ENCODE results near the gene FBN3. TPM values are rescaled to one million over a fixed set of nuclear protein-coding genes. Genes with fewer than 3 reads are reported as not detected.

The FBN3 gene
- total RNA-seq, 1 experiment from 2014 or later = 0.02 TPM

DNA sequence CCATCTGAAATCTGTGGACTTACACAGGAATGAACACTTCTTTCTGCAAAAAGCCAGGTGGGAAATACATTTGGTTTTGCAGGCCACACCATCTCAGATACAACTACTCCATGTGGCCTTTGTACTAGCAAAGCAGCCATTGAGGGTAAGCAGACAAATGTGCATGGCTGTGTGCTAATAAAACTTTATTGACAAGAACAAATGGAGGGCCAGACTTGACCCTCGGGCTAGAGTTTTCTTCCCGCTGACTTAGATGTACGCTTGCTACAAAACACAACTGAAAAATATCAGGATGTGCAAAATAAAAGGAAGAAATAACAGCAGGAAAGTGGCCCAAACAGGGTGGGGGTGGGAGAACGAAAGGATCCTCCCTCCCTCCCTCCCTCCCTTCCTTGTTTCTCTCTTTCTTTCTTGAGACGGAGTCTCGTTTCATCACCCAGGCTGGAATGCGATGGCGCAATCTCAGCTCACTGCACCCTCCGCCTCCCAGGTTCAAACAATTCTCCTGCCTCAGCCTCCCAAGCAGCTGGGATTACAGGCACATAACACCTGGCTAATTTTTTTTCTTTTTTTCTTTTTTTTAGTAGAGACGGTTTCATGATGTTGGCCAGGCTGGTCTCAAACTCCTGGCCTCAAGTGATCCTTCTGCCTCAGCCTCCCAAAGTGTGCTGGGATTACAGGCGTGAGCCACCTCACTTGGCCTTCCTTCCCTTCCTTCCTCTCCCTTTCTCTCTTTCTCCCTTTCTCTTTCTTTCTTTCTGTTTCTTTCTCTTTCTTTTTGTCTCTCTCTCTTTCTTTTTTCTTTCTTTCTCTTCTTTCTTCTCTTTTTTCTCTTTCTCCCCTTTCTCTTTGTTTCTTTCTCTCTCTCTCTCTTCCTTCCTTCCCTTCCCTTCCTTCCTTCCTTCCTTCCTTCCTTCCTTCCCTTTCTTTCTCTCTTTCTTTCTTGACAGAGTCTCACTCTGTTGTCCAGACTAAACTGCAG is 67.5 kb downstream of the FBN3 start:
- H3K36me3 ChIP-seq = no peaks in the 10 kb centered on the region
- no peak overlapping the region for H3K27ac ChIP-seq
- H3K9me3 ChIP-seq (replicated peaks) = no peaks in the 10 kb centered on the region
- H3K4me3 ChIP-seq = no peak overlapping the region
- no peaks in the 10 kb centered on the region for H3K4me1 ChIP-seq
- no peaks in the 10 kb centered on the region for H3K27me3 ChIP-seq
- no peak for DNase-seq

DNA sequence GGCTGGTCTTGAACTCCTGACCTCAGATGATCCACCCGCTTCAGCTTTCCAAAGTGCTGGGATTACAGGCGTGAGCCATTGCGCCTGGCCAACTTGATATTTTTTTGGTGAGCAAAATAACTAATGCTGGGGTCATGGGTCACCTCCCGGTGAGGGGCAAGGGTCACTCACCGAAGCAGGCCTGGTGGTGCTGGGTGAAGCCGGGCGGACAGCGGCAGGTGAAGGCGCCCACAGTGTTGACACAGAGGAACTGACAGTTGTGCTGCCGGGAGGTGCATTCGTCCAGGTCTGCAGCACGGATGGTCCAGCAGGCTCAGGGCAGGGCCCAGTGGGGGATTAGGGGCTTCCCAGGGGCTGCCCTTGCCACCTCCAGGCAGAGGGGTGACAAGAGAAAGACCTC is 68.6 kb downstream of the FBN3 start:
- H3K27me3 ChIP-seq = no peaks in the 10 kb centered on the region
- no peak for DNase-seq

DNA sequence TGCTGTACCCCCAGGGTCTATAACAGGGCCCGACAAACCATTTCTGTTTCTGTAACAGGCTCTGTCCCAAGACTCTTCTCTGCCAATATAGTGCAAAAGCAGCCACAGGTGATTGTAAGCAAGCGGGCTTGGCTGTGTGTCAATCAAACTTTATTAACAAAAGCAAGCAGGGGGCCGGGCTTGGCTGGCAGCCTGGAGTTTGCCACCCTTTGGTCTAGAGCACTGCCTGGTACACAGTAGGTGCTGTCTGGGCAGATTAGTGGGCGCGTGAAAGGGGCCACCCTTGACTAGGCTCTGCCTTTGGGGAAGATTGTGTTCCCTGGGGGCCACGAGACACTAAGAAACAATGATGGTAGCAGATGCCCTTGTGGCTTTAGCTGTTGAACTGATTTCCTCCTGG is 69.4 kb downstream of the FBN3 start:
- Histone ChIP-seq H3K9me3 (replicated peaks) (no peaks in the 10 kb centered on the region), H3K27me3 (no peaks in the 10 kb centered on the region), H3K36me3 (no peaks in the 10 kb centered on the region), H3K27ac (no peak overlapping the region), H3K4me3 (no peak overlapping the region), H3K4me1 (no peaks in the 10 kb centered on the region)
- no peak for DNase-seq

More for the DNA sequence above, 68.6 kb downstream of the FBN3 start:
- Histone ChIP-seq H3K4me1 (no peaks in the 10 kb centered on the region), H3K27ac (no peak overlapping the region), H3K36me3 (no peaks in the 10 kb centered on the region), H3K4me3 (no peak overlapping the region), H3K9me3 (replicated peaks) (no peaks in the 10 kb centered on the region)

DNA sequence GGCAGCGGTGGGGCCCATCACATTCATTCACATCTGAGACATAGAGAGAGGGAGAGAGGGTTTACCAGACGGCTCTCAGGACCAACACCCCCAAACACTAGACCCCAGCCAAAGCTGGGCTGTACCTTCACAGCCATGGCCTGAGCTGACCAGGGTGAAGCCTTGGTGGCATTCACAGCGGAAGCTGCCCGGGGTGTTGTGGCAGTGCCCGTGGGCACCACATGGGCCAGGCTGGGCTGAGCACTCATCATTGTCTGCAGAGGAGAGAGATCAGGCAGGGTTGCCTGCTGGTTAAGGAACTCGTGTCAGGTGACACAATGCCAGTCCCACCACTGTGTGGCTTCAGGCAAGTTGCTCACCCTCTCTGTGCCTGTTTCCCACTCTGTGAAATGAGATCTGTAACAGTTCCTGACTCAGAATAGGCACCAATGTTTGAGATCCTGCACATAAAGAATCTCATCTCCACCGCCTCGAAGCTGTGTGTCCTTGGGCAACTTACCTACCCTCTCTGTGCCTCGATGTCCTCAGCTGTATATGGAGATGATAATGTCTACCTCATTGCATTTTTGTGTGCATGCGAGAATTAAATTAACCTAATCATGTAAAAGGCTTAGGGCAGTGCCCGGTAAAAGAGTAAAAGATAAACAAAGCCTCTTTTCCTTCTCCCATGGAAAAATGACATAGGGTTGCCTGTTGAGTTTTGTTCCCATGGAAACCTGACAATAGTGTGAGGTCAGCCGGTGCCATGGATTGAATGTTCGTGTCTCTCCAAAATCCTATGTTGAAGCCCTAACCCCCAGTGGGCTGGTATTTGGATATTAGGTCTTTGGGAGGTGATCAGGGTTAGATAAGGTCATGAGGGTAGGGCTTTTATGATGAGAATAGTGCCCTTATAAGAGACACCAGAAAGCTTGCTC is 74.0 kb downstream of the FBN3 start:
- H3K27me3 ChIP-seq = no peaks in the 10 kb centered on the region
- no peaks in the 10 kb centered on the region for H3K9me3 ChIP-seq (replicated peaks)
- H3K4me3 ChIP-seq = no peak overlapping the region

DNA sequence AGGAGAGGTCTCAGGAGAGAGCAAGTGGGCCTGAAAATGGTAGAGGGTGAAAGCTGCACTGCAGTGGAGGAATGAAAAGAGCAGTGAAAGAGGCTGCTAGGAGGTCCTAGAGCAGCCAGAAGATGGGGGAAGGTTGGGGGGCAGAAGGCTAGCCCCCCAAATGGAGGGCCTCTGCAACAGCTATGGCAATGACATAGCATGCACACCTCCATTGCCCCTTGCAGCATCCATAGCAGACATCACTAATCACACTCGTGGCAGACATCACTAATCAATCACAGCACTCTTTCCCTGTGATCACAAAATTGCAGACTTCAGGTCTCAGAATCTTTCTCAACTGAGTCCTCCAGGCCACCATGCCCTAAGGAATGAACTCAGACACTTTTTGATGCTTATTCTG is 74.9 kb downstream of the FBN3 start:
- Histone ChIP-seq H3K9me3 (replicated peaks) (no peaks in the 10 kb centered on the region), H3K27me3 (no peaks in the 10 kb centered on the region), H3K36me3 (no peaks in the 10 kb centered on the region), H3K27ac (no peak overlapping the region), H3K4me3 (no peak overlapping the region), H3K4me1 (no peaks in the 10 kb centered on the region)
- no peak for DNase-seq

More for the DNA sequence above, 74.0 kb downstream of the FBN3 start:
- DNase-seq = no peak
- Histone ChIP-seq H3K4me1 (no peaks in the 10 kb centered on the region), H3K27ac (no peak overlapping the region), H3K36me3 (no peaks in the 10 kb centered on the region)

DNA sequence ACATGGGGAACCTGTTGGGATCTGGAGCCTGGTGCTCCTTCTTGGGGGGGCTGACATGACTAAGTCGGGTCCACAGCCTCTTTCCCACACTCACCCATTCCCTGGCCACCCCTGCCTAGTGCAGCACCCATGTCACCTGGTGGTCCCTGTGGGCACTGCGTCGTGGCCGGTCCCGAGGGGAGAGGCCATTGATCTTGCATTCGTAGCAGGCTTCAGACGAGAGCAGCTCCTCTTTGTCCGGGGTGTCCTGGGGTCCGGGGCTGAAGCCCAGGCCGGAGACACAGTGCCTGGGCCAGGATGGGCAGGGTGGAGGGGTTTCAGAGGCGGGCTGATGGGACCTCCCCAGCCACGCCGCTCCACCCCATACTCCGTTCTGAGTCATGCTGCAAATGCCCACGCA is 77.5 kb downstream of the FBN3 start:
- DNase-seq = no peak
- Histone ChIP-seq H3K36me3 (no peaks in the 10 kb centered on the region), H3K9me3 (replicated peaks) (no peaks in the 10 kb centered on the region), H3K27ac (no peak overlapping the region), H3K4me3 (no peak overlapping the region), H3K4me1 (no peaks in the 10 kb centered on the region), H3K27me3 (no peaks in the 10 kb centered on the region)

DNA sequence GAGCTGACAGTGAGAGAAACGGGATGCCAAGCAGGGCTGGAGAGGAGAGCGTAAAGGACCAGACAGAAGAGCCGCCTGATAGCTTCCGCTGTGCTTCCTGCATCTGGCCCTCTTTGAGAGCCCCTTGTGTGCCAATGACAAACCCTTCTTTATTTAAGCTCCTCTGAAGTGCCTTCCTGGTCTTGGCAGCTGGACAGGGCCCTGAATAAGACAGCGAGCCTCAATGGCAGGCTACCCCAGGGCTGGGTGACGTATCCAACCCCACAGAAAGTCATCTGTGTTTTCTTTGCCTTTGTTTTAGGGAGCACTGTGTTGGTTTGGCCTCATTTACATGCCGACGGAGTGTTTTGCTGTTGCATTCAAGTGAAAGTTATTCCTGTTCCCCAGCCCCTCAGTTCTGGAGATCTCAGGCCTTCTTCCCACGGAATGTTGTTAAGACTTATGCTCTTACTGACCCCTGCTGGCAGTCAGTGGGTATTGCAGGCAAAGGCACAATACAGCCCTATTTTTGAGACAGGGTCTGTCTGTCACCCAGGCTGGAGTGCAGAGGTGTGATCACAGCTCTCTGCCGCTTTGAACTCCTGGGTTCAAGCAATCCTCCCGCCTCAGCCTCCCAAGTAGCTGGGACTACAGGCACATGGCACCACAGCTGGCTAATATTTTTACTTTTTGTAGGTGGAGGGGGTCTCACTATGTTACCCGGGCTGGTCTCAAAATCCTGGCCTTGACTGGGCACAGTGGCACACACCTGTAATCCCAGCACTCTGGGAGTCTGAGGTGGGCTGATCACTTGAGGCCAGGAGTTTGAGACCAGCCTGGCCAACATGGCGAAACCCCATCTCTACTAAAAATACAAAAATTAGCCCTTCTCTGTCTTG is 80.1 kb downstream of the FBN3 start:
- no peak overlapping the region for H3K4me3 ChIP-seq
- H3K27ac ChIP-seq = no peak overlapping the region
- H3K36me3 ChIP-seq = no peaks in the 10 kb centered on the region
- H3K9me3 ChIP-seq (replicated peaks) = no peaks in the 10 kb centered on the region
- no peaks in the 10 kb centered on the region for H3K4me1 ChIP-seq
- no peaks in the 10 kb centered on the region for H3K27me3 ChIP-seq
- DNase-seq = peak; percentile 52 to 74

DNA sequence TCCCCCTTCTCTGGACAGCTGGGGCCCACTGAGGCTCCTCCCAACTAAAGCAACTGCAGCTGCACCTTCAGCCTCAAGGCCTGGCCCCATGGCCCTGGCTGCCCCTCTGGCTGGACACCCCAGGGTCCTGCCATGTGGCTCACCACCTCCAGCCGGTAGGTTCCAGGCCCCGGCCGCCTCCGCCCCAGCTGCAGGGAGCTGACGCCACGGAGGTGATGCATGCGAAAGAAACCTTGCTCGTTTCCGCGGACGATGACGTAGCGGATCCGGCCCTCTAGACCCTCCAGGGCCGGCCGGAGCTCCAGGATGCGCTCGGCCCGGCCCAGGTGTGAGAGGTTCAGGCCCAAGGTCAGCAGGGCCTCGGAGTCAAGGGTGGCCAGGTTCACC is 83.5 kb downstream of the FBN3 start:
- Histone ChIP-seq H3K9me3 (replicated peaks) (no peaks in the 10 kb centered on the region), H3K4me1 (no peaks in the 10 kb centered on the region), H3K36me3 (no peaks in the 10 kb centered on the region), H3K27me3 (no peaks in the 10 kb centered on the region), H3K27ac (no peak overlapping the region), H3K4me3 (no peak overlapping the region)
- DNase-seq = no peak

DNA sequence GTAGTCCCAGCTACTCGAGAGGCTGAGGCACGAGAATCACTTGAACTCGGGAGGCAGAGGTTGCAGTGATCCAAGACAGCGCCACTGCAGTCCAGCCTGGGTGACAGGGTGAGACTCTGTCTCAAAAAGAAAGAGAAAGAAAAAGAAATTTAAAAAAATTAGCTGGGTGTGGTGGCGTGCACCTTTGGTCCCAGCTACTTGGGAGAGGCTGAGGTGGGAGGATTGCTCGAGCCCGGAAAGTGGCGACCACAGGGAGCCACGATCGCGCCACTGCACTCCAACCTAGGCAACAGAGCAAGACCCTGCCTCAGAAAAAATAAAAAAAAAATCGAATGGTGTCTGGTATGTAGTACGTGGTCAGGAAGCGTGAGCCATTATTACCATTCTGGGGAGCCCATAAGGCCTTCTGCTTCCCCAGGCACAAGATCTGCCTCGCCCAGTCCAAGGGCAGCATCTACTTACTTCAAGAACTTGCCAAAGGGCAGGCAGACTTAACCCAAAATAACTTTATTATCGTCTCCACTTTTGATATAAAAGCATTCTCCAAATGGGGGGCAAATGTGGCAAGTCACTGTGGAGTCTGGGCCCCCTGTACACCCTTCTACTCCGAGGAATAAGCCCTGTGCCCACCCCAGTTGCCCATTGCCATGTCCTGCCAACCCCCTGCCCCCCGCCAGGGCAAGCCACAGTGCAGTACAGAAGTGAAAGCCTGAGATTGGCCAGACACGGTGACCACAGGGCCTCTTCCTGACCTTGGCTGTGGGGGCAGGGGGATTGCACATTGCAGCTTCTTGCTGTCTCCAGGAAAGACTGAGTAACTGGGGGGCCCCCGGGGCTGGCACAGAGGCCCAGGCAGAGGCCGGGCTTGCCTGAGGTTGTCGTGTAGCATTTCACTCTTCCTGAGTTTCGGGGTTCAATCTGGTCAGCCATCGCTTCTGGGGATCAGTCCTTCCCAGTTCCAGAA is 84.2 kb downstream of the FBN3 start:
- Histone ChIP-seq H3K27ac (no peak overlapping the region), H3K4me3 (no peak overlapping the region), H3K36me3 (no peaks in the 10 kb centered on the region), H3K9me3 (replicated peaks) (no peaks in the 10 kb centered on the region), H3K27me3 (no peaks in the 10 kb centered on the region), H3K4me1 (no peaks in the 10 kb centered on the region)
- DNase-seq = no peak

DNA sequence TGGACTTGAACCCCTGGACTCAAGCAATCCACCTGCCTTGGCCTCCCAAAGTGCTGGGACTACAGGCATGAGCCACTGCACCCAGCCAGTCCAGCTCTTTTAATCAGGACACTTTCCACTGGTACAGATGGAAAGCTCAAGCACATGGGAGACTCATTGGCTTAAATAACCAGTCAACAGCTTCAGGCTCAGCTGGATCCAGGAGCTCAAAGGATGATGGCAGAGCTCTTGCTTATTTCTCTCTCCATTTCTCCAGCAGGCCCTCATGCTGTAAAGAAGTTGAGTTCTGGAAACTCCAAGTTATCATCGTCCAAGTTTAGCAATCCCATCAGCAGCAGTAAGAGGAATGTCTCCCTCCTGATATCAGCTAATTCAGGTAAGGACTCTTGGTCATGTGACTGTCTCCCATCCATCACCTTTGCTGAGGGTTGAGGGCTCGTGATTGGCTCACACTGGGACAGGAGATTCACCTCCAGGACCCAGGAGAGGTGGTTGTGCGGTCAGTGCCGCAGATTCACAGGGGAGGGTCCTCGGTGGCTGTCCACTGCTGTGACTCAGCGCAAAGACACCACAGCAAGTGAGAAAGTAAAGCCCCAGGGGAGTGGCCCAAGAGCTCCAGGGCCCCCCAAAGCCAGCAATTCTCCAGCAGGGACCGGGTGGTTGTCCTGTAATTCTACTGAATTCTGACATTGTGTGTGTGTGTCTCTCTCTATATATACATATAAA is 91.7 kb downstream of the FBN3 start:
- no peak overlapping the region for H3K4me3 ChIP-seq
- no peaks in the 10 kb centered on the region for H3K36me3 ChIP-seq
- DNase-seq = no peak
- H3K4me1 ChIP-seq = no peaks in the 10 kb centered on the region
- no peaks in the 10 kb centered on the region for H3K27me3 ChIP-seq
- no peaks in the 10 kb centered on the region for H3K9me3 ChIP-seq (replicated peaks)
- H3K27ac ChIP-seq = no peak overlapping the region

DNA sequence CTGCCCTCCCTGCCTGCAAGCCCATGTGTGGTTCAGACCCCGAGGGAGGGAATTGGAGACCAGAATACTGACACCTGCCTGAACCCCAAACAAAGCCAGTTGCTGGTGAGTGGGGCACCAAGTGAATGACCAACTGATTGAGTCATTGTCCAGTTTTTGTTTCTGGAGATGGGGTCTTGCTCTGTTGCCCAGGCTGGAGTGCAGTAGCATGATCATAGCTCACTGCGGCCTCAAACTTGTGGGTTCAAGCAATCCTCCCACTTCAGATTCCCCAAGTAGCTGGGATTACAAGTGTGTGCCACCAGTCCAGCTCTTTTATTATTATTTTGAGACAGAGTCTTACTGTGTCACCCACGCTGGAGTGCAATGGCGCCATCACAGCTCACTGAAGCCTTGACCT is 92.9 kb downstream of the FBN3 start:
- Histone ChIP-seq H3K9me3 (replicated peaks) (no peaks in the 10 kb centered on the region), H3K4me1 (no peaks in the 10 kb centered on the region), H3K4me3 (no peak overlapping the region), H3K27ac (no peak overlapping the region), H3K27me3 (no peaks in the 10 kb centered on the region), H3K36me3 (no peaks in the 10 kb centered on the region)
- no peak for DNase-seq

DNA sequence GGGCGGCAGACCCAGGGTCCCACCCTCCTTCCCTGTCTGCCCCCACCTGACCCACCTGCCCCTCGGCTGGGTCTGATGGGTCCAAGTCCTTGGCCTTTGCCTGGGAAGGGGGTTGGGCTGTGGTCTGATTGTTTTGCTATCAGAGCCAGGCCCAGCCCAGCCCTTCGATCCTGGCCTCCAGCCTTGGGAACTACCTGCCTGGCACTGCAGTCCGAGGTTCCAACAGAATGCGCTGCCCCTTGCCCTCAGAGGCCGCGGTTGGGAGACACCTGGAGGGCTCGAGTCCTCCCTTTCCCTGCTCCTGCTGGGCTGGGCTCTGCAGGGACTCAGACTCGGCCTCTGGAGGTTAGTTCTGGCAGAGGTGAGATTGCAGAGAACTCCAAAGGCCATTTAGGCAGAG is 95.2 kb downstream of the FBN3 start:
- Histone ChIP-seq H3K4me1 (no peaks in the 10 kb centered on the region), H3K27ac (no peak overlapping the region), H3K36me3 (no peaks in the 10 kb centered on the region), H3K27me3 (no peaks in the 10 kb centered on the region), H3K4me3 (no peak overlapping the region), H3K9me3 (replicated peaks) (no peaks in the 10 kb centered on the region)
- DNase-seq = no peak

DNA sequence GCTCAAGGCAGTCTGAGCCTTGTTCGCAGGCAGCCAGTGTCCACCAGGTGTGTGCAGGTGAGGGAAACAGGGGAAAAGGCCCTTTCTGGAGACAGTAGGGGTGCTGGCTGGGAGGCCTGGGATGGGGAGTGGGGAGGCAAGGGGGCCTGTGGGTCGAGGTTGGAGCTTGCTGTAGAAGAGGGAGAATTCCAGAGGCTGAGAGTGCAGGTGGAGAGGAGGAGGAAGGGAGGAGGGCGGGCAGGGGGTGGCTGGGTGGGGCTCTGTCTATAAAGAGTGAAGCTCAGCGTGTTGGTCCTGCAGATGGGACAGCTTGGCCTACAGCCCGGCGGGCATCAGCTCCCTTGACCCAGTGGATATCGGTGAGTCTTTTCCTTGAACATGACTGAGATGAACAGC is 96.9 kb downstream of the FBN3 start, which contains the start of gene CCL25:
Gene CCL25 (plus strand): TSS at position 297 of the 396 bp plus-strand sequence. CDS start 290 bp downstream, outside the sequence.
- Histone ChIP-seq H3K4me3 (no peak within 1 kb of the TSS), H3K36me3 (no peaks in the 10 kb centered on the region), H3K27me3 (no peaks in the 10 kb centered on the region), H3K27ac (no peak within 1 kb of the TSS), H3K9me3 (replicated peaks) (no peaks in the 10 kb centered on the region), H3K4me1 (no peaks in the 10 kb centered on the region)
- no peak for DNase-seq
